ENCODE measurements around the gene RIMS4.

Gene RIMS4

GRCh38 chr20:44701858-44702256, 108.5 kb downstream of the RIMS4 start:
- DNase-seq (ENCODE audit: low read depth in 2 of 2): no peak

All from stimulated activated CD4-positive, alpha-beta T cell treated with anti-CD3 and anti-CD28 coated beads, Interleukin-4, amount 100 ng/mL, for 48 hours (primary cell).